GM18517 (cell line): ENCODE measurements around the gene FAM240A.

ENCODE experiments used
- ATAC-seq: cut with Tn5 transposase; IDR thresholded peaks from one replicate; pipeline ENCODE4 v1.9.1; 2021; ENCODE audit warnings: mild to moderate bottlenecking, moderate library complexity; ENCODE audit not compliant: unreplicated experiment

Gene FAM240A

GRCh38 chr3:46673151-46674030, 61.1 kb downstream of the FAM240A start:
- ATAC-seq, result no peak

DNA sequence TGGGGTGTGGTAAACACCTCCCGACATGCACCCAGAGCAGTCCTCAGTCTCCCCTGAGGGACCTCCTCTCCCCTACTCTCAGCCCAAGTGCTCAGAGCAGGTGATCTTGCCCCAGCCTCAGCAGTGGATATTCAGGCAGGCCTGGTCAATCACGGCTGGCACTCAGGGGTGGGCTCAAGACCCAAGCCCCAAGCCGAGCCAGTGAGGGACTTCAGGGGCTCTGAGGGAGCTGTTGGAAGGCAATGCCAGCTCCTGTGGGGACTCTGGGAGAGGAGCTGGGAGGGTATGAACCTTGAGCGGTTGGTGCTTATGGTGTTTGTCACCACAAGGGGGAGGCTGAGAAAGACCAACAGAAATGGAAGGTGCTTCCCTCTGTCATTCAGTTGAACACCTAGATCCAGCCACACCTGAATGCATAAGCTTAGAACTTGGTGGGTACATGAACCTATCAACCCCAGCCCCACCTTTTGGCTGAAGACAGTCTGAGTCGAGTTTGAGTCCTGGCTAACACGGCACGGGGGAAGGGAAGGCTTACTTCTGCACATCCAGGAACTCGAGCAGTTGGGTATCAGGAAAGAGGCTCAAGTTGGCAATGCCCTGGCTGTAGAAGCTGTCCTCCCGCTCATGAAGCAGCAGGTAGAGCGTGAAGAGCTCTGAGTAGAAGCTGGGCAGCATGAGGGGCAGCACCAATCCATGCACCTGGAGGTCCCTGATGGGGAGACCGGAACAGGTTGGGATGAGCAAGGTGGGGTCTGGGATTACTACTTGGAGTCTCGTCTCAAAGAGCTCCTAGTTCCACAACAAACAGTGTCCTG, 61.9 kb downstream of the FAM240A start:
- ATAC-seq, result no peak

- no peak for ATAC-seq
Observed at GRCh38 chr3:46675426-46675825, 63.1 kb downstream of the FAM240A start.
